ENCODE data around the gene CSNK2A3.

DNA sequence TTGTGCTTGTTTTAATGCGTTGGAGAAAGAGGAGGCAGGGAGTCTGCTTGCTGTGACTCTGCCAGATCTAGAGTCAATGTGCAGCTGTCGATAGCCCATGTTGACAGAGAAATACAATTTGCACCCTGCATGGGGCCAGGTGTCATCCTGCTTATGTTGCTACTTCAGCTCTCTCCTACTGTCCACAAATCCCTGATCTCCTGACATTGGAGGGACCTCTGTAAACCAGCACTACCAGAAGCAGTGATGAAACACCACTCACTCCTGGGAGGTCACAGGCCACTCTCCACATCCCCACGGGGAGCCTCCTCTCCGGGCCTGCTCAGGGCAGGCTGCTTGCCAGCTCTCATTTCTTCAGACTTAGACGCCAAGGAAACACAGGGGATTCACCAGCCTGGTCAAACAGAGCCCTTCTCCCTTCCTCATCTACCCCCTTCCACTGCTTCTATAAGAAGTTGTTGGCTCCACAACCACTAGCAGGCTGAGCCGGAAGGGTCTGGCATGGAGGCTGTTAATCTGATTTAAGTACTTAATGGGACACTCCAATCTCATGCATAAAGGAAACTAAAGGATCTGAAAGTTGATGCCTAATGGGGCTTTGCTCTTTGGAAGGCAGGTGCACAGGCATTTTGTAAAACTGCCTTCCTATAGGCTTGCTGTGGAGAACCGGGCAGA, 29.9 kb upstream of the CSNK2A3 start:
- TF ChIP-seq EZH2 (IDR thresholded peaks at IDR 0.05; ENCODE audit: insufficient read depth, low read length), result no peak
- TF ChIP-seq, protein P1, sequence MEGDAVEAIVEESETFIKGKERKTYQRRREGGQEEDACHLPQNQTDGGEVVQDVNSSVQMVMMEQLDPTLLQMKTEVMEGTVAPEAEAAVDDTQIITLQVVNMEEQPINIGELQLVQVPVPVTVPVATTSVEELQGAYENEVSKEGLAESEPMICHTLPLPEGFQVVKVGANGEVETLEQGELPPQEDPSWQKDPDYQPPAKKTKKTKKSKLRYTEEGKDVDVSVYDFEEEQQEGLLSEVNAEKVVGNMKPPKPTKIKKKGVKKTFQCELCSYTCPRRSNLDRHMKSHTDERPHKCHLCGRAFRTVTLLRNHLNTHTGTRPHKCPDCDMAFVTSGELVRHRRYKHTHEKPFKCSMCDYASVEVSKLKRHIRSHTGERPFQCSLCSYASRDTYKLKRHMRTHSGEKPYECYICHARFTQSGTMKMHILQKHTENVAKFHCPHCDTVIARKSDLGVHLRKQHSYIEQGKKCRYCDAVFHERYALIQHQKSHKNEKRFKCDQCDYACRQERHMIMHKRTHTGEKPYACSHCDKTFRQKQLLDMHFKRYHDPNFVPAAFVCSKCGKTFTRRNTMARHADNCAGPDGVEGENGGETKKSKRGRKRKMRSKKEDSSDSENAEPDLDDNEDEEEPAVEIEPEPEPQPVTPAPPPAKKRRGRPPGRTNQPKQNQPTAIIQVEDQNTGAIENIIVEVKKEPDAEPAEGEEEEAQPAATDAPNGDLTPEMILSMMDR (IDR thresholded peaks at IDR 0.05; ENCODE audit: insufficient read depth, low read depth, low read length), result no peak

All from astrocyte (in vitro differentiated cells and primary cell).